Right cardiac atrium (tissue), 5 donors: ENCODE data around the gene HPF1. TPM values are rescaled to one million over a fixed set of nuclear protein-coding genes. Genes with fewer than 3 reads are reported as not detected.

Experiments used
- ATAC-seq, 2 donors: fragments of 200-7000 bp; cut with Tn5 transposase; one replicate each; pipeline versions ENCODE4 v1.8.0 to v1.9.1; 2020; ENCODE audit warnings: moderate library complexity in 2 of 2, mild to moderate bottlenecking in 1 of 2
- DNase-seq, 3 donors: peaks; one replicate each; pipeline ENCODE4 v3.0.0-alpha.2; 2020
- H3K27ac ChIP-seq: one replicate; pipeline ENCODE4 v1.5.1; 2013; ENCODE audit warnings: mild to moderate bottlenecking, low read length, control low read depth, moderate library complexity
- H3K27me3 ChIP-seq: one replicate; pipeline ENCODE4 v1.6.1; 2013; ENCODE audit not compliant: control insufficient read depth, insufficient read depth
- H3K4me1 ChIP-seq: one replicate; pipeline ENCODE4 v1.6.1; 2013; ENCODE audit warnings: low read length; ENCODE audit not compliant: control insufficient read depth, insufficient read depth
- H3K4me3 ChIP-seq: one replicate; pipeline ENCODE4 v1.5.1; 2013; ENCODE audit warnings: low read length, control low read depth
- H3K9me3 ChIP-seq: one replicate; pipeline ENCODE4 v1.6.1; 2013; ENCODE audit warnings: low read length; ENCODE audit not compliant: control insufficient read depth
- WGBS: extraction: QIAGEN DNeasy Blood & Tissue Kit; methylation state at CpG from one replicate; pipeline ENCODE4 v1.1.7; 2013; 5-methylcytosine and 5-hydroxymethylcytosine counted together
- intact Hi-C, 4 donors: fragments of 100-400 bp; cut with DNase I; formaldehyde crosslinking; loops; one replicate each; pipeline versions ENCODE4 v1.11.0 to v1.14.0; 2022 to 2023
- polyA plus RNA-seq: library from polyadenylated mRNA; stranded (reverse); fragments of 200-250 nt; gene quantifications from one replicate; pipeline ENCODE4 v1.2.3, GENCODE V29; 2013
- total RNA-seq, 4 donors: library from RNA; stranded (reverse); fragmentation: NEBNext Ultra II Directional; extraction: Animal tissue kit (Norgen Biotek cat#: 25700); gene quantifications; one replicate each; pipeline ENCODE4 v1.2.1, GENCODE V29; 2021
- donor health status: healthy with polysubstance abuse.
- donor health status: DM: no; HTN: yes; CAD: no.
- donor health status: DM: no; HTN: no; CAD: no.
- donor health status: DM: no; HTN: yes; CAD: no; lungs with severe emphysema.
- donor health status: DM: yes; HTN: yes; CAD: no.

The HPF1 gene
- total and polyA plus RNA-seq, 5 donors, result 15.3 to 27.2 (median 17.0) TPM

- ATAC-seq (no peak), DNase-seq (no peak)
- H3K9me3 ChIP-seq, result no peaks in the 10 kb centered on the region
- no peak overlapping the region for H3K27ac ChIP-seq
- intact Hi-C loops, result no loop called here
- H3K4me1 ChIP-seq, result no peaks in the 10 kb centered on the region
- 93% methylated on average over 5 of the region's 5 CpGs for WGBS
- H3K4me3 ChIP-seq, result no peak overlapping the region
- no peaks in the 10 kb centered on the region for H3K27me3 ChIP-seq
These were observed 67.0 kb downstream of the HPF1 start for GRCh38 chr4:169690787-169691186.

- Histone ChIP-seq H3K27me3 (no peaks in the 10 kb centered on the region), H3K4me3 (no peak overlapping the region), H3K9me3 (no peaks in the 10 kb centered on the region), H3K27ac (no peak overlapping the region), H3K4me1 (no peaks in the 10 kb centered on the region)
- 99% methylated on average over 1 of the region's 1 CpG for WGBS
- intact Hi-C loops, result no loop called here
- DNase-seq (no peak), ATAC-seq (no peak)
These were observed 68.1 kb downstream of the HPF1 start for GRCh38 chr4:169689681-169690080.

- WGBS, result 91% methylated on average over 4 of the region's 4 CpGs
- Histone ChIP-seq H3K4me3 (no peak overlapping the region), H3K9me3 (no peaks in the 10 kb centered on the region), H3K27ac (no peak overlapping the region), H3K4me1 (no peaks in the 10 kb centered on the region), H3K27me3 (no peaks in the 10 kb centered on the region)
- ATAC-seq (no peak), DNase-seq (no peak)
- intact Hi-C loops, result no loop called here
These were observed 75.2 kb downstream of the HPF1 start for GRCh38 chr4:169682372-169683047.

Other genes starting within 250 kb of the HPF1 start
- gene NEK1, start 145.4 kb downstream of the HPF1 start, total RNA-seq, result 10 to 100 TPM; 13.6 to 16.9 (median 15.2) TPM
- 5.5 TPM for gene NEK1, start 145.4 kb downstream of the HPF1 start, polyA plus RNA-seq
- gene CLCN3, start 137.4 kb downstream of the HPF1 start, total RNA-seq, result 10 to 100 TPM; 45.1 to 51.3 (median 49.3) TPM
- 19.6 TPM for gene CLCN3, start 137.4 kb downstream of the HPF1 start, polyA plus RNA-seq